Endothelial cell of umbilical vein (primary cell): ENCODE results near the gene SMAD7. TPM values are rescaled to one million over a fixed set of nuclear protein-coding genes. Genes with fewer than 3 reads are reported as not detected.

Source experiments
- BruUV-seq: library from RNA; stranded (reverse); fragments of 400-500 nt; replicated peaks from 2 replicates; lab custom pipeline; 2021; lab: Mats Ljungman, UMichigan
- CTCF ChIA-PET: fragments of 300-600, 350-600 bp; sonication (Branson Sonifier 250); formaldehyde crosslinking; loops from one replicate; lab custom pipeline; 2021; ENCODE audit warnings: antibody characterized with exemption, inconsistent platforms; lab: Charles Lee
- POLR2A ChIA-PET: fragments of 300-600, 350-600 bp; sonication (Branson Sonifier 250); formaldehyde crosslinking; loops from one replicate; lab custom pipeline; 2021; ENCODE audit warnings: antibody characterized with exemption, inconsistent platforms; lab: Charles Lee
- DNase-seq: peaks from one replicate; pipeline ENCODE4 v3.0.0-alpha.2; 2011; ENCODE audit warnings: low read depth, low spot score
- FAIRE-seq: peaks from 2 replicates; lab custom pipeline; 2011; peaks lifted over from hg19 to GRCh38; lab: Jason Lieb, UNC
- H2AFZ ChIP-seq: 2 replicates; pipeline ENCODE4 v1.6.0; 2012; ENCODE audit warnings: low read depth, low read length, control low read depth, inconsistent platforms
- H3K27ac ChIP-seq: 2 replicates; pipeline ENCODE4 v1.5.1; 2011; ENCODE audit warnings: low read depth, mild to moderate bottlenecking, control low read depth, low read length, moderate library complexity; ENCODE audit not compliant: insufficient read depth
- H3K27me3 ChIP-seq, 2 experiments: 2 replicates each; pipeline versions ENCODE4 v1.6.0 to v1.6.1; 2011; ENCODE audit warnings: low read length in 2 of 2, mixed read lengths in 1 of 2; ENCODE audit not compliant: control insufficient read depth in 2 of 2, insufficient read depth in 2 of 2
- H3K36me3 ChIP-seq, 2 experiments: 2 replicates in 1 of 2; 3 replicates in 1 of 2; pipeline ENCODE4 v1.5.1; 2011; ENCODE audit warnings: low read length in 2 of 2, mild to moderate bottlenecking in 1 of 2, moderate library complexity in 1 of 2; ENCODE audit not compliant: control insufficient read depth in 2 of 2, insufficient read depth in 2 of 2; ENCODE audit errors: extremely low read depth in 1 of 2
- H3K4me1 ChIP-seq: 3 replicates; pipeline ENCODE4 v1.5.1; 2011; ENCODE audit warnings: mild to moderate bottlenecking, low read length; ENCODE audit not compliant: control insufficient read depth, insufficient read depth; ENCODE audit errors: extremely low read depth
- H3K4me2 ChIP-seq: 2 replicates; pipeline ENCODE4 v1.6.1; 2011; ENCODE audit warnings: low read length, control low read depth, mixed read lengths; ENCODE audit not compliant: insufficient read depth
- H3K4me3 ChIP-seq, 3 experiments: fragments of 200-600 bp in 1 of 3; sonication (generic), shearing (Covaris generic) in 1 of 3; replicated peaks in 1 of 3; 2 replicates each; pipeline ENCODE4 v1.5.1; 2011 to 2016; ENCODE audit warnings: control low read depth in 3 of 3, low read length in 3 of 3, mild to moderate bottlenecking in 2 of 3, inconsistent platforms in 1 of 3, low read depth in 1 of 3, moderate library complexity in 1 of 3; ENCODE audit not compliant: insufficient read depth in 1 of 3
- H3K79me2 ChIP-seq: 2 replicates; pipeline ENCODE4 v1.6.0; 2012; ENCODE audit warnings: low read length, inconsistent platforms; ENCODE audit not compliant: control insufficient read depth, insufficient read depth
- H3K9ac ChIP-seq: replicated peaks from 2 replicates; pipeline ENCODE3; 2011; ENCODE audit warnings: low read length, control low read depth; ENCODE audit not compliant: insufficient read depth; ENCODE audit errors: extremely low read depth
- H3K9me1 ChIP-seq: replicated peaks from 3 replicates; pipeline ENCODE4 v1.6.0; 2011; ENCODE audit warnings: mild to moderate bottlenecking, low read length; ENCODE audit not compliant: control insufficient read depth, insufficient read depth; ENCODE audit errors: extremely low read depth
- H3K9me3 ChIP-seq: replicated peaks from 2 replicates; pipeline ENCODE4 v1.5.1; 2012; ENCODE audit warnings: low read length, inconsistent platforms; ENCODE audit not compliant: control insufficient read depth, insufficient read depth
- H4K20me1 ChIP-seq: replicated peaks from 2 replicates; pipeline ENCODE3; 2011; ENCODE audit warnings: mild to moderate bottlenecking, low read length; ENCODE audit not compliant: control insufficient read depth, insufficient read depth; ENCODE audit errors: extremely low read depth
- FOS ChIP-seq: IDR thresholded peaks from 2 replicates; pipeline ENCODE4 v1.6.1; 2011; ENCODE audit warnings: mild to moderate bottlenecking, low read length, moderate library complexity, borderline replicate concordance; ENCODE audit not compliant: insufficient read depth
- POLR2AphosphoS5 ChIP-seq: IDR thresholded peaks from 2 replicates; pipeline ENCODE4 v1.6.1; 2012; ENCODE audit warnings: low read depth, mild to moderate bottlenecking, control low read depth, low read length, moderate library complexity; ENCODE audit not compliant: insufficient read depth
- dilution Hi-C: fragments of 300-500 bp; cut with MboI; formaldehyde crosslinking; loops from one replicate; pipeline ENCODE4 v1.15.0; 2019; ENCODE audit warnings: low sequenced_read_pairs; ENCODE audit not compliant: extremely low pct_ligation_motif_present
- intact Hi-C: fragments of 100-400 bp; cut with micrococcal nuclease; formaldehyde crosslinking; loops from one replicate; pipeline ENCODE4 v1.10.0; 2022
- polyA plus RNA-seq, 4 experiments: library from polyadenylated mRNA; depleted of rRNA in 3 of 4; stranded (reverse) in 3 of 4; unstranded in 1 of 4; fragments of >200 nt; gene quantifications; 2 replicates each; pipeline versions ENCODE4 v1.2.1 to v1.2.3, GENCODE V29; 2011 to 2012; ENCODE audit warnings: missing spikeins in 1 of 4
- total RNA-seq: library from RNA; stranded (reverse); gene quantifications from 2 replicates; pipeline ENCODE4 v1.2.3, GENCODE V29; 2021
- TF ChIP-seq, protein P1 (sequence below), 2 donors: IDR thresholded peaks; 1 replicate in 1 of 2; 2 replicates in 1 of 2; pipeline ENCODE4 v1.5.1; 2011; ENCODE audit warnings: low read length in 2 of 2, mild to moderate bottlenecking in 2 of 2, moderate library complexity in 2 of 2, control low read depth in 1 of 2, inconsistent platforms in 1 of 2, low read depth in 1 of 2; ENCODE audit not compliant: insufficient read depth in 1 of 2; ENCODE audit errors: extremely low read depth in 1 of 2

The SMAD7 gene
- total and polyA plus RNA-seq, 2 donors (not counting 3 experiments of a cell fraction or from before 2014, with no cell fraction given) = 3.6 to 8.0 TPM

DNA sequence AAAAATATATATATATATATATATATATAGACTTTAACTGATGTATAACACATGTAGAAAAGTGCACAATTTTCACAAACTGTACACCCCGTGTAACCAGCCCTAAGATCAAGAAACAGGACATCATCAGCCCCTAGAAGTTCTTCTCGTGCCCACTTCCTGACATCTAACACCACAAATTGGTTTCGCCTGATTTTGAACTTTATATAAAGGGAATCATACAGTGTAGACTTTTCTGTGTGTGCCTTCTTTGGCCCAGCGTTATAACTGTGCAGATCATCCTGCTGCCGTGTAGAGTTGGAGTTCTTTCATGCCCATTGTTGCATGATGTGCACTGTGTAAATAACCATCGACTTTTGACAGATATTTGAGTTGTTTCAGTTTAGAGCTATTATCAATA is 41.0 kb downstream of the SMAD7 start:
- no peaks in the 10 kb centered on the region for H3K4me1 ChIP-seq
- intact Hi-C loops = no loop called here
- POLR2A ChIA-PET = no interaction called here

GRCh38 chr18:48908916-48909315 is 41.8 kb downstream of the SMAD7 start:
- H3K9me3 ChIP-seq = no peaks in the 10 kb centered on the region
- no peaks in the 10 kb centered on the region for H3K79me2 ChIP-seq
- ChIA-PET CTCF (no interaction called here), POLR2A (no interaction called here)
- H3K4me3 ChIP-seq = no peak overlapping the region
- no peak overlapping the region for H3K9ac ChIP-seq
- no peak overlapping the region for H3K4me2 ChIP-seq
- DNase-seq = no peak
- no peaks in the 10 kb centered on the region for H3K9me1 ChIP-seq
- no peaks in the 10 kb centered on the region for H3K36me3 ChIP-seq
- H4K20me1 ChIP-seq = no peaks in the 10 kb centered on the region
- FAIRE-seq = no peak
- peaks cover 5% of the 10 kb centered on the region for H3K4me1 ChIP-seq
- H2AFZ ChIP-seq = no peak overlapping the region
- dilution Hi-C loops = no loop called here
- TF ChIP-seq FOS = no peak
- no peak for TF ChIP-seq POLR2AphosphoS5
- intact Hi-C loops = no loop called here
- H3K27ac ChIP-seq = no peak overlapping the region
- BruUV-seq = no TSS peak
- H3K27me3 ChIP-seq = no peaks in the 10 kb centered on the region

More for the DNA sequence above, 41.0 kb downstream of the SMAD7 start:
- no peaks in the 10 kb centered on the region for H3K9me1 ChIP-seq
- no peak overlapping the region for H2AFZ ChIP-seq
- H3K27ac ChIP-seq = no peak overlapping the region
- H3K4me3 ChIP-seq = no peak overlapping the region
- H4K20me1 ChIP-seq = no peaks in the 10 kb centered on the region
- FAIRE-seq (no peak), DNase-seq (no peak)
- no peaks in the 10 kb centered on the region for H3K9me3 ChIP-seq
- H3K27me3 ChIP-seq = no peaks in the 10 kb centered on the region
- TF ChIP-seq, protein P1, sequence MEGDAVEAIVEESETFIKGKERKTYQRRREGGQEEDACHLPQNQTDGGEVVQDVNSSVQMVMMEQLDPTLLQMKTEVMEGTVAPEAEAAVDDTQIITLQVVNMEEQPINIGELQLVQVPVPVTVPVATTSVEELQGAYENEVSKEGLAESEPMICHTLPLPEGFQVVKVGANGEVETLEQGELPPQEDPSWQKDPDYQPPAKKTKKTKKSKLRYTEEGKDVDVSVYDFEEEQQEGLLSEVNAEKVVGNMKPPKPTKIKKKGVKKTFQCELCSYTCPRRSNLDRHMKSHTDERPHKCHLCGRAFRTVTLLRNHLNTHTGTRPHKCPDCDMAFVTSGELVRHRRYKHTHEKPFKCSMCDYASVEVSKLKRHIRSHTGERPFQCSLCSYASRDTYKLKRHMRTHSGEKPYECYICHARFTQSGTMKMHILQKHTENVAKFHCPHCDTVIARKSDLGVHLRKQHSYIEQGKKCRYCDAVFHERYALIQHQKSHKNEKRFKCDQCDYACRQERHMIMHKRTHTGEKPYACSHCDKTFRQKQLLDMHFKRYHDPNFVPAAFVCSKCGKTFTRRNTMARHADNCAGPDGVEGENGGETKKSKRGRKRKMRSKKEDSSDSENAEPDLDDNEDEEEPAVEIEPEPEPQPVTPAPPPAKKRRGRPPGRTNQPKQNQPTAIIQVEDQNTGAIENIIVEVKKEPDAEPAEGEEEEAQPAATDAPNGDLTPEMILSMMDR (IDR thresholded peaks at IDR 0.05; ENCODE audit: extremely low read depth in 1 of 2, insufficient read depth in 1 of 2, low read depth in 1 of 2, low read length in 2 of 2) = no peak
- dilution Hi-C loops = no loop called here
- CTCF ChIA-PET = no interaction called here
- no peak overlapping the region for H3K9ac ChIP-seq
- H3K4me2 ChIP-seq = no peak overlapping the region
- H3K36me3 ChIP-seq = no peaks in the 10 kb centered on the region
- no peaks in the 10 kb centered on the region for H3K79me2 ChIP-seq
- no TSS peak for BruUV-seq
